HG03060 (cell line): ENCODE measurements around the gene KIF4B.

Source experiments
- ATAC-seq: cut with Tn5 transposase; IDR thresholded peaks from one replicate; pipeline ENCODE4 v1.9.1; 2021; ENCODE audit warnings: low read depth, moderate number of reproducible peaks; ENCODE audit not compliant: unreplicated experiment

The KIF4B gene

DNA sequence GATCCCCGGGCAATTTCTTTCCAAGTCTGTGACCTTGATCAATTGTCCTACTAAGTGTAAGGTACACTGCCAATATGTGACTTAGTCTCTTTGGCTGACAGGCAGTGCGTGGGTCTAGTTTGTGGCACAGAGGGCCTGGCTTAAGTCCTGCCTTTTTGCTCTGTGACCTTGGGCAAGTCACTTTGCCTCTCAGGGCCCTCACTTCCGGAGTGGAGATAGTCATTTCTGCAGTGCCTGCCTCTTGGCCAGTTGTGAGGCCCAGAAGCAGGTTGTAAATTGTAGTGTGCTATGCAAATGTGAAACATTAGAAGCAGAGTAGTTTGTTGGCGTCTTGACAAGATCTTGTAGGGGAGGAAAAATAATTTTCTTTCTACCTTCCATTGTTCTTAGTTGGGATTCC is 39.0 kb downstream of the KIF4B start:
- no peak for ATAC-seq

DNA sequence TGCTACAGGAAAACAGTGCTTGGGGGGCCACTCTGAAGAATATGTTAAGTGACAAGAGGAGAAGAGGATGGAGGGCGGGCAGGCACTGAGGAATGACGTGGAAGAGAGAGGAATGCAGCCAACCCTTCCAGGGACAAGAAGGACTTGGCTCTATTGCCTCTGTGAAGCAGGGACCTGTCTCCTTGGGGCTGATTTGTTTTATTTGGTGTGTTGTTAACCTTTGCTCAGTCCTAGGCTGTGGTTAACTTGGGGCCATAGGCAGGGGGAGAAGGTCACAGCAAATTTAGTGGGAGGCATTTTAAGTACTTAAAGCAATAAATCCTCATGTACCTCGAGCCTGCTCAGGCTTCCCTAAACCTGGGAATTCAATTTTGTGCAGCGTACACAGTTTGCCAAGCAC is 39.9 kb downstream of the KIF4B start:
- ATAC-seq = no peak

DNA sequence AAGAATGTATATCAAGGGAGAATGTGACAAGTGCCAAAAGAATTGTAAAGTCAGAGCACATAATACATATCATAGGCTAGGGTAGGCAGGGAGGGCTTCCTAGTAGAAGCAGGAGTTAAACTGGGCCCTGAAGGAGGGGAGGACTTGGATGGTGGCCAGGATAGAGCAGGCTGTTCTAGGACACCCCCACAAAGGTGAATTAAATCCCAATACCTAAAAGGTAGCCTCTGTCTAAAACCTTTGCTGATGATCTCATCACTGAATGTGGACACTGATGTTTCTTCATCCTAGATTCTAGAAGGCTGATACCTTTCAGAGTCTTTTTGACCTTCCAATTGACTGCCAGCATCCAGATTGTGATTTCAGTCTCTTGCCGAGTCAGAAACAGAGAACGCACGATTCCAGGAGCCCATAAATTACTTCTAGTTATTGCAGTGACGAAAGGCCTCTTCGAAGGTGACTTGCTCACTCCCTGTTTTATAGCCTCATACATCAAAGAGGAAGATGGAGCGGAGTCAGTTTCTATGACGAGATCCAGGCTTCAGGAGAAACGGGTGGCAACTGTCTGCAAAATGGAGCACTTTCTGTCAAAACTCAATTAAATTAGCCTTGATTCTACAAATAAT is 43.2 kb downstream of the KIF4B start:
- ATAC-seq = no peak

DNA sequence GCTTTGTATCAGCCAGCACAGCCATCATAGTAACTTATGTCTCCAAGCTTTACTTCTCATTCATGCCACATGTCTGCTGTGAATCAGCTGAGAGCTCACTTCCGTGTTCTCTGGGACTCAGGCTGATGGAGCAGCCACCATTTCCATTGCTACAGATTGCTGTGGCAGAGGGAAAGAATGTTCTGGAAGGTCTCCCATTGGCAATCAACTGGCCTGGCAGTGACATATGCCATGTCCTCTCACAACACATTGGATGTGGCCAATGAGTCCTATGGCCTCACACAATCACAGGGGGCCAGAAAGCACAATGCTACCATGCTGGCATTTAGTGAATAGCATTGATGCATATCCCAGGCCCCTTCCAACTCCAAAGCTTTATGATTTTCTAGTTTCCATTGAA is 44.1 kb downstream of the KIF4B start:
- no peak for ATAC-seq

DNA sequence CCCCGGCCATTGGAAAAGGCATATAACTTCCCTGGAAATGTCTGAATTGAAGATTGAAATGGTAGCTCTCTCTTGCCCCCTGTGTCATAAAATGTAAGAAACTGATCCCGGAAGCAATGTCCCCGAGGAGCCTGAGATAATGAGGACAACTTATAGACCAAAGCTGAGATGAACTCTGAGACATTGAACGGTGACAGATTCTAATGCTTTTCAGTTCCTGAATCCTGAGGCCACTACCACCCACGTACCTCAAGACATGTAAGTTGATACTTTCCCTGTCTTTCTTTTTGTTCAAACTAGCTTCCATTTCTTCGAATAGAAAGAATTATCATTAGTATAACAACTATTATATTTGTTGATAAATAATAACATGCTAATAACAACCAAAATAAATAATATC is 51.0 kb downstream of the KIF4B start:
- ATAC-seq = no peak

DNA sequence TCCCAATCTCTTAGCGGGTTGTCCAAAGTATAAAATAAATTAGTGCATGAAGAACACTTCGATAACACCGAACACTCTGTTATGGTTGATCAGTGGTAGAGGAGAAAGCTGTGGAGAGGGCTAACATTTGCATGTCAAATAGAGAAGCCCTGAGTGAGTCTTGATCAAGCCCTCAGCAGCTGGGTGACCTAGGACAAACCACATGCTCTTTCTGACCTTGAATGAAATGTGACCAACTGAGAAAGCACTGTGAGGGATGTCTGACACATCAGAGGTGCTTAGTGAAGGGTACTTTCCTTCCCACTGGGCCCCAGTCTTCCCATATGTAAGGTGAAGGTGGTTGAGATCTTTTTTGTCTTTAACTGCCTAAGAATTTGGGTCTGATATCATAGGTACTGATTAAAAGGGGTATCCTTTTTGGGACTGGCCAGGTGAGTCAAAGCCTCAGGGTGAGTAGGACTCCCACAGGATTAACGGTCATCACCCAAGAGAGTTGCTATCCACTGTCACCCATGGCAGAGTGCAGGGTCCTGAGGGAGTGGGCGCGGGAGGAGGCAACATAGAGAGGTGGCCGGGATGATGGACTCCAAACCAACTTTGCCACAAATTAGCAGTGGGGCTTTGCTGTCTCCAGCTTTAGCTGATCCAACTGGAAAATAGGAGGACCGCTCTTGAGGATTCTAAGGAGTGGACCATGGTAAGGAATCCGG is 53.5 kb downstream of the KIF4B start:
- no peak for ATAC-seq
